ENCODE results near the gene GTPBP4.

GTPBP4 gene

GRCh38 chr10:968546-969199 lies 19.6 kb upstream of the GTPBP4 start:
- no peak for DNase-seq

GRCh38 chr10:969473-970150 lies 18.6 kb upstream of the GTPBP4 start:
- DNase-seq = no peak

- DNase-seq = no peak
Observed at GRCh38 chr10:970311-971149, 17.7 kb upstream of the GTPBP4 start.

GRCh38 chr10:971150-971542 lies 17.1 kb upstream of the GTPBP4 start:
- no peak for DNase-seq

- DNase-seq = no peak
Observed at GRCh38 chr10:971613-972012, 16.6 kb upstream of the GTPBP4 start.

GRCh38 chr10:972763-973162 lies 15.5 kb upstream of the GTPBP4 start:
- DNase-seq = no peak

GRCh38 chr10:974038-974784 lies 14.0 kb upstream of the GTPBP4 start:
- no peak for DNase-seq

- no peak for DNase-seq
Observed at GRCh38 chr10:974785-975074, 13.5 kb upstream of the GTPBP4 start.

- DNase-seq = no peak
Observed at GRCh38 chr10:976316-976715, 11.9 kb upstream of the GTPBP4 start.

- DNase-seq = no peak
Observed at GRCh38 chr10:978826-979421, 9.3 kb upstream of the GTPBP4 start.

GRCh38 chr10:980468-981093 lies 7.7 kb upstream of the GTPBP4 start:
- DNase-seq = no peak

GRCh38 chr10:983401-983800 lies 4.8 kb upstream of the GTPBP4 start:
- DNase-seq = no peak

GRCh38 chr10:983971-984655 lies 4.1 kb upstream of the GTPBP4 start:
- no peak for DNase-seq

GRCh38 chr10:985361-985760 lies 2.9 kb upstream of the GTPBP4 start:
- no peak for DNase-seq

- no peak for DNase-seq
Observed at GRCh38 chr10:986137-986825, 2.0 kb upstream of the GTPBP4 start.

GRCh38 chr10:986881-987619 lies 1.2 kb upstream of the GTPBP4 start:
- DNase-seq = no peak

GRCh38 chr10:987620-987869 lies 689 bp upstream of the GTPBP4 start:
- DNase-seq = no peak

- no peak for DNase-seq
Observed at GRCh38 chr10:988667-989545, 672 bp downstream of the GTPBP4 start.

- no peak for DNase-seq
Observed at GRCh38 chr10:990808-991207, 2.6 kb downstream of the GTPBP4 start.

GRCh38 chr10:992467-992866 lies 4.2 kb downstream of the GTPBP4 start:
- DNase-seq = no peak

Measured in stimulated activated naive CD4-positive, alpha-beta T cell (primary cell).